GM12873 (cell line): ENCODE data around the gene ATP6V0D1.

ENCODE experiments used
- CTCF ChIP-seq: IDR thresholded peaks from 2 replicates; pipeline ENCODE4 v1.5.1; 2012; ENCODE audit warnings: low read depth, mild to moderate bottlenecking, moderate library complexity, low read length, control low read depth; ENCODE audit not compliant: insufficient read depth; ENCODE audit errors: missing control alignments

Gene ATP6V0D1

GRCh38 chr16:67480833-67481560 lies at the start of gene ATP6V0D1:
Gene ATP6V0D1 (minus strand): TSS chr16:67481157. CDS start chr16:67481086, 71 bp downstream.
- TF ChIP-seq CTCF, result peak; percentile 87

- no peak for TF ChIP-seq CTCF
Measured at GRCh38 chr16:67530013-67530939, 49.3 kb upstream of the ATP6V0D1 start.

GRCh38 chr16:67529582-67530012 lies 48.6 kb upstream of the ATP6V0D1 start:
- no peak for TF ChIP-seq CTCF

- no peak for TF ChIP-seq CTCF
Measured at GRCh38 chr16:67528870-67529581, 48.1 kb upstream of the ATP6V0D1 start.

- no peak for TF ChIP-seq CTCF
Measured at GRCh38 chr16:67528222-67528869, 47.4 kb upstream of the ATP6V0D1 start, which contains the start of gene RIPOR1. Gene RIPOR1 (plus strand): TSS chr16:67528829. CDS start chr16:67538447, 9,618 bp downstream.

- no peak for TF ChIP-seq CTCF
Measured at GRCh38 chr16:67526149-67526791, 45.3 kb upstream of the ATP6V0D1 start.
